SK-N-MC (cell line): Measurements from ENCODE around the gene AGAP5.

Experiments used
- EZH2 ChIP-seq: fragments of 200-600 bp; sonication (generic); IDR thresholded peaks from one replicate; pipeline ENCODE4 v1.6.1; 2017; ENCODE audit warnings: antibody characterized with exemption
- POLR2AphosphoS5 ChIP-seq: IDR thresholded peaks from 2 replicates; pipeline ENCODE4 v1.6.1; 2012; ENCODE audit warnings: mild to moderate bottlenecking, low read depth, low read length, borderline replicate concordance

DNA sequence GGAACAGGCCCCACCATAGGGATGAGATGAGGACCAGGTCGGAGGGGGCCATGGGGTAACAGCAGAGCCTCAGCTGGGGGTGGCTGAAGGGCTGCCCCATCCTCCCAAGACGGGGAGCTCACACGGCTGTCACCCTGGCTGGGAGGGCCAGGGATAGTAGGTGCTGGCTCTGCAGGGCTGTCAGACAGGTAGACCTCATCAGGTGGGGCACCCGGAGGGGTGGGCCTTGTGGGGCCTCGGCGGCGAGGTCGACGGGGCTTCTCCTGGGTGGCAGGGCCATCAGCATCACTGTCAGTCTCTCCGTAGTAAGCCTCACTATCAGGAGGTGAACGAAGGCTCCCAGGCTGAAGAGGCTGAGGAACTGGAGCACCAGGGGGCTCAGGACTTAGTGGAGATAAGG lies 44.7 kb downstream of the AGAP5 start:
- TF ChIP-seq POLR2AphosphoS5 (no peak), EZH2 (no peak)
